Measurements from ENCODE around the gene PRTFDC1. TPM values are rescaled to one million over a fixed set of nuclear protein-coding genes. Genes with fewer than 3 reads are reported as not detected.
"Not testable (repeated sequence)": the region's sequence is repeated elsewhere in the genome, so short reads cannot be mapped to it uniquely, and the experiment has no call there.

The PRTFDC1 gene
- 2.7 TPM for total RNA-seq
- long read RNA-seq, partial matches to known transcripts, result 1 of 3 reads
- long read RNA-seq, other reads (novel, unspliced or antisense), result 2 of 3 reads

- DNase-seq (ENCODE audit: low spot score), result no peak
These were observed at the start of gene PRTFDC1 for GRCh38 chr10:24952143-24952706. TSS of gene PRTFDC1 (minus strand) at chr10:24952606. CDS start at chr10:24952575, 31 bp downstream.

GRCh38 chr10:24998044-24998443 lies 45.6 kb upstream of the PRTFDC1 start:
- DNase-seq (ENCODE audit: low spot score), result no peak

GRCh38 chr10:24995072-24995471 lies 42.7 kb upstream of the PRTFDC1 start:
- DNase-seq (ENCODE audit: low spot score), result no peak

GRCh38 chr10:24993237-24993958 lies 41.0 kb upstream of the PRTFDC1 start:
- DNase-seq (ENCODE audit: low spot score), result no peak

GRCh38 chr10:24992512-24993133 lies 40.2 kb upstream of the PRTFDC1 start:
- DNase-seq (ENCODE audit: low spot score), result no peak

GRCh38 chr10:24991298-24991697 lies 38.9 kb upstream of the PRTFDC1 start:
- no peak for DNase-seq (ENCODE audit: low spot score)

GRCh38 chr10:24989867-24990266 lies 37.5 kb upstream of the PRTFDC1 start:
- no peak for DNase-seq (ENCODE audit: low spot score)

GRCh38 chr10:24988831-24989640 lies 36.6 kb upstream of the PRTFDC1 start:
- DNase-seq (ENCODE audit: low spot score), result no peak

GRCh38 chr10:24984906-24985305 lies 32.5 kb upstream of the PRTFDC1 start:
- DNase-seq (ENCODE audit: low spot score), result no peak

- DNase-seq (ENCODE audit: low spot score), result no peak
These were observed 31.5 kb upstream of the PRTFDC1 start for GRCh38 chr10:24983946-24984345.

- DNase-seq (ENCODE audit: low spot score), result no peak
These were observed 30.7 kb upstream of the PRTFDC1 start for GRCh38 chr10:24983130-24983529.

- no peak for DNase-seq (ENCODE audit: low spot score)
These were observed 30.1 kb upstream of the PRTFDC1 start for GRCh38 chr10:24982319-24983112.

- no peak for DNase-seq (ENCODE audit: low spot score)
These were observed 28.8 kb upstream of the PRTFDC1 start for GRCh38 chr10:24981161-24981710.

- DNase-seq (ENCODE audit: low spot score), result no peak
These were observed 27.3 kb upstream of the PRTFDC1 start for GRCh38 chr10:24979685-24980084.

- no peak for DNase-seq (ENCODE audit: low spot score)
These were observed 22.6 kb upstream of the PRTFDC1 start for GRCh38 chr10:24974976-24975375.

- DNase-seq (ENCODE audit: low spot score), result no peak
These were observed 20.8 kb upstream of the PRTFDC1 start for GRCh38 chr10:24973163-24973562.

- DNase-seq (ENCODE audit: low spot score), result no peak
These were observed 19.0 kb upstream of the PRTFDC1 start for GRCh38 chr10:24971374-24971773.

GRCh38 chr10:24969841-24970281 lies 17.5 kb upstream of the PRTFDC1 start:
- no peak for DNase-seq (ENCODE audit: low spot score)

GRCh38 chr10:24968951-24969350 lies 16.5 kb upstream of the PRTFDC1 start:
- not testable (repeated sequence) for DNase-seq (ENCODE audit: low spot score)

GRCh38 chr10:24968349-24968748 lies 15.9 kb upstream of the PRTFDC1 start:
- no peak for DNase-seq (ENCODE audit: low spot score)
